Measurements from ENCODE around the gene JAKMIP1.

Gene JAKMIP1

GRCh38 chr4:6200011-6200921 is at the start of gene JAKMIP1:
Gene JAKMIP1 (minus strand): TSS chr4:6200549. CDS start chr4:6112850, 87,699 bp downstream.
- Mint-ChIP-seq H3K4me1 (peaks cover 48% of the 10 kb centered on the region), H3K27ac (ENCODE audit: low read depth) (peak within 1 kb of the TSS; percentile 99), H3K4me3 (peak within 1 kb of the TSS; percentile 91), H3K27me3 (no peaks in the 10 kb centered on the region), H3K9me3 (peaks cover 10% of the 10 kb centered on the region), H3K36me3 (ENCODE audit: insufficient read depth) (peaks cover 23% of the 10 kb centered on the region)
- ATAC-seq (replicated peaks; ENCODE audit: extremely low read depth, poor library complexity, severe bottlenecking) (peak; percentile 34), DNase-seq (ENCODE audit: low spot score in 2 of 2) (peak; percentile 83)

DNA sequence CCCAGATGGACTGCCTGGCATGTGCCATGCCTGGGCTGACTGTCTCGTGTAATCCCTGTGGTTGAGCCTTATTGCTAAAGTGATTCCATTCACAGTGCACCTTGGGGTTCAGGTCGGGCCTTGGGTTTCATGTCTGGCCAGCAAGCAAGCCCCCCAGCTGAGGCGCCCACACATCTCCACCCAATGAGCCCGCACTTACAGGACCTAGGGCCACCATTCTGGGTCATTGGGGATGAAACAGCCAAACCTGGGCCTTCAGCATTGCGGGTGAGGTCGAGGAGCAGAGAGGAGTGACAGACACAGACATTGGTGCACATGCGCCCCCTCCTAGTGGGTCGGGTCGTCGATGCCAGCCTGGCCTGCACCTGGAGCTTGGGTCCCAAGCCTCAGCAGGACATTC is 48.0 kb upstream of the JAKMIP1 start:
- H3K27ac Mint-ChIP-seq (ENCODE audit: low read depth) = no peak overlapping the region
- H3K9me3 Mint-ChIP-seq = peaks cover 6% of the 10 kb centered on the region
- ATAC-seq (replicated peaks; ENCODE audit: extremely low read depth, poor library complexity, severe bottlenecking) (no peak), DNase-seq (ENCODE audit: low spot score in 2 of 2) (no peak)
- no peak overlapping the region for H3K4me3 Mint-ChIP-seq
- H3K27me3 Mint-ChIP-seq = peaks cover 53% of the 10 kb centered on the region
- peaks cover 6% of the 10 kb centered on the region for H3K4me1 Mint-ChIP-seq
- peaks cover 2% of the 10 kb centered on the region for H3K36me3 Mint-ChIP-seq (ENCODE audit: insufficient read depth)

DNA sequence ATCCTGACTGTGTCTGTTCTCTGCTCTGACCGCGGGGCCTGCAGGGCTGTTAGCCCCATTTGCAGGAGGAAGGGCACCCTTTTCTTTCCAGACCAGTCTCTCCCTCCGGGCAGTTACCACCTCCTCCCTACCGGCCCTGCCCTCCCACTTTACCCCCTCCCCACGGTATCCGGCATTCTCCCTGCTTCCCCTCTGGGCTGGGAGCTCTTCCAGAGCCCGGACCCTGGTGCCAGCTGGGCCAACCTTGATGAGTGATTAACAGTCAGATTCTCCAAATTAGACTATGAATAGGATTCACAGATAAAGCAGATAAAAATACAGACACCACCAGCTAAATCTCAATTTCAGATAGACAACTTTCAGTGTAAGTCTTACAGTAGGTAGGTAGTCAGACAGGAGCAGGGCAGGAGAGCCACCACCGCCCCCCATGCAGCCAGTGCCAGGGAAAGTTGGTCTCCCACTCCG is 45.9 kb upstream of the JAKMIP1 start:
- H3K4me1 Mint-ChIP-seq = peaks cover 6% of the 10 kb centered on the region
- peaks cover 65% of the 10 kb centered on the region for H3K27me3 Mint-ChIP-seq

GRCh38 chr4:6245246-6246169 is 45.2 kb upstream of the JAKMIP1 start:
- DNase-seq (ENCODE audit: low spot score in 2 of 2) = no peak
- Mint-ChIP-seq H3K4me3 (no peak overlapping the region), H3K9me3 (peaks cover 6% of the 10 kb centered on the region), H3K27ac (ENCODE audit: low read depth) (no peak overlapping the region), H3K27me3 (peaks cover 65% of the 10 kb centered on the region), H3K4me1 (peaks cover 2% of the 10 kb centered on the region), H3K36me3 (ENCODE audit: insufficient read depth) (peaks cover 4% of the 10 kb centered on the region)
- no peak for ATAC-seq (replicated peaks; ENCODE audit: extremely low read depth, poor library complexity, severe bottlenecking)

More for the DNA sequence above, 45.9 kb upstream of the JAKMIP1 start:
- peaks cover 6% of the 10 kb centered on the region for H3K9me3 Mint-ChIP-seq
- DNase-seq (ENCODE audit: low spot score in 2 of 2) (no peak), ATAC-seq (replicated peaks; ENCODE audit: extremely low read depth, poor library complexity, severe bottlenecking) (no peak)
- H3K27ac Mint-ChIP-seq (ENCODE audit: low read depth) = no peak overlapping the region
- H3K4me3 Mint-ChIP-seq = no peak overlapping the region
- peaks cover 4% of the 10 kb centered on the region for H3K36me3 Mint-ChIP-seq (ENCODE audit: insufficient read depth)

GRCh38 chr4:6242271-6243029 is 42.1 kb upstream of the JAKMIP1 start:
- H3K27ac Mint-ChIP-seq (ENCODE audit: low read depth) = no peak overlapping the region
- peaks cover 49% of the 10 kb centered on the region for H3K27me3 Mint-ChIP-seq
- no peak for DNase-seq (ENCODE audit: low spot score in 2 of 2)

DNA sequence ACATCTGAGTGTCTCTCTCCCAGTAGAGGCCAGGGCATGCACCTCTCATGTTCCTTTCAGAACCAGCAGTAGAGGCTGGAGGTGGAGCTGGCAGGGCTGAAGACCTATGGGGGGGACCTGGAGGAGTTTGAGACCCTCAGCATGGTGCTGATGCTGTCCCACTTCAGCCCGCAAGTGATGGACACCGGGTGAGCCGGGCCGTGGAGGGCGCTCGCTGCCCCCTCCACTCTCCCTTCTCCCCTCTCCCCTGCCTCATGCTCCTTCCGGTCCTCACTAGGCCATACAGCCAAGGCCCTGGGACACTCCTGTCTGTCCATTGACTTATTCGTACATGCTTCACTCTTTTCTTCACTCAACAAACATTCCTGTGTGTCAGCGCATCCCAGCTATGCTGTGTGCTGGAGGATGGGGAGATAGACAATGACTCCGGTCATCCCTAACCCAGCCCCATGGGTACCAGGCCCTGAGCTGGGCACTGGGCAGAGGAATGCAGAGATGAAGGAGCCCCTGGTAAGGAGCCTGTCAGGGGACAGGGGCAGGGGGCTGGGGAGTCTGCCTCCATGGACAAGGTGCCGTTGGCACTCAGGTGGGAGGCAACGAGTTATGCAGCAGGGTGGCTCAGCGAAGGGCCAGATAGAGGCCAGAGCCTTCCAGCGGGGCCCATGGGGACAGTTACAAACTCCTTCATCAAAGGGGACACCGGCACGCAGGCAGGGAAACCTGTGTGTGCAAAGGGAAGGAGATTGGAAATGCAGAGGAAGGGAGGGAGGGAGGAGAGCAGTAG is 40.9 kb upstream of the JAKMIP1 start:
- H3K4me3 Mint-ChIP-seq = no peak overlapping the region
- no peak overlapping the region for H3K27ac Mint-ChIP-seq (ENCODE audit: low read depth)

More at GRCh38 chr4:6242271-6243029, 42.1 kb upstream of the JAKMIP1 start:
- no peak for ATAC-seq (replicated peaks; ENCODE audit: extremely low read depth, poor library complexity, severe bottlenecking)
- peaks cover 4% of the 10 kb centered on the region for H3K36me3 Mint-ChIP-seq (ENCODE audit: insufficient read depth)
- no peaks in the 10 kb centered on the region for H3K4me1 Mint-ChIP-seq
- no peak overlapping the region for H3K4me3 Mint-ChIP-seq
- H3K9me3 Mint-ChIP-seq = peaks cover 6% of the 10 kb centered on the region

GRCh38 chr4:6239968-6240367 is 39.6 kb upstream of the JAKMIP1 start:
- Mint-ChIP-seq H3K27ac (ENCODE audit: low read depth) (no peak overlapping the region), H3K27me3 (peaks cover 27% of the 10 kb centered on the region), H3K9me3 (peaks cover 5% of the 10 kb centered on the region), H3K36me3 (ENCODE audit: insufficient read depth) (peaks cover 4% of the 10 kb centered on the region), H3K4me1 (no peaks in the 10 kb centered on the region), H3K4me3 (no peak overlapping the region)
- DNase-seq (ENCODE audit: low spot score in 2 of 2) (no peak), ATAC-seq (replicated peaks; ENCODE audit: extremely low read depth, poor library complexity, severe bottlenecking) (no peak)

More for the DNA sequence above, 40.9 kb upstream of the JAKMIP1 start:
- DNase-seq (ENCODE audit: low spot score in 2 of 2) (no peak), ATAC-seq (replicated peaks; ENCODE audit: extremely low read depth, poor library complexity, severe bottlenecking) (no peak)
- H3K9me3 Mint-ChIP-seq = peaks cover 6% of the 10 kb centered on the region
- no peaks in the 10 kb centered on the region for H3K4me1 Mint-ChIP-seq
- peaks cover 4% of the 10 kb centered on the region for H3K36me3 Mint-ChIP-seq (ENCODE audit: insufficient read depth)
- H3K27me3 Mint-ChIP-seq = peaks cover 37% of the 10 kb centered on the region

GRCh38 chr4:6239486-6239885 is 39.1 kb upstream of the JAKMIP1 start:
- no peak overlapping the region for H3K4me3 Mint-ChIP-seq

GRCh38 chr4:6236816-6237390 is 36.6 kb upstream of the JAKMIP1 start:
- Mint-ChIP-seq H3K27me3 (no peaks in the 10 kb centered on the region), H3K36me3 (ENCODE audit: insufficient read depth) (no peaks in the 10 kb centered on the region), H3K27ac (ENCODE audit: low read depth) (no peak overlapping the region), H3K4me1 (no peaks in the 10 kb centered on the region), H3K4me3 (no peak overlapping the region), H3K9me3 (no peaks in the 10 kb centered on the region)
- no peak for ATAC-seq (replicated peaks; ENCODE audit: extremely low read depth, poor library complexity, severe bottlenecking)
- no peak for DNase-seq (ENCODE audit: low spot score in 2 of 2)

More at GRCh38 chr4:6239486-6239885, 39.1 kb upstream of the JAKMIP1 start:
- H3K27ac Mint-ChIP-seq (ENCODE audit: low read depth) = no peak overlapping the region
- H3K27me3 Mint-ChIP-seq = peaks cover 22% of the 10 kb centered on the region
- no peak for ATAC-seq (replicated peaks; ENCODE audit: extremely low read depth, poor library complexity, severe bottlenecking)
- H3K9me3 Mint-ChIP-seq = no peaks in the 10 kb centered on the region
- peaks cover 4% of the 10 kb centered on the region for H3K36me3 Mint-ChIP-seq (ENCODE audit: insufficient read depth)
- DNase-seq (ENCODE audit: low spot score in 2 of 2) = no peak
- H3K4me1 Mint-ChIP-seq = no peaks in the 10 kb centered on the region

GRCh38 chr4:6235901-6236640 is 35.7 kb upstream of the JAKMIP1 start:
- Mint-ChIP-seq H3K27ac (ENCODE audit: low read depth) (no peak overlapping the region), H3K9me3 (no peaks in the 10 kb centered on the region), H3K4me3 (no peak overlapping the region), H3K36me3 (ENCODE audit: insufficient read depth) (no peaks in the 10 kb centered on the region), H3K4me1 (no peaks in the 10 kb centered on the region), H3K27me3 (no peaks in the 10 kb centered on the region)
- DNase-seq (ENCODE audit: low spot score in 2 of 2) (no peak), ATAC-seq (replicated peaks; ENCODE audit: extremely low read depth, poor library complexity, severe bottlenecking) (no peak)

DNA sequence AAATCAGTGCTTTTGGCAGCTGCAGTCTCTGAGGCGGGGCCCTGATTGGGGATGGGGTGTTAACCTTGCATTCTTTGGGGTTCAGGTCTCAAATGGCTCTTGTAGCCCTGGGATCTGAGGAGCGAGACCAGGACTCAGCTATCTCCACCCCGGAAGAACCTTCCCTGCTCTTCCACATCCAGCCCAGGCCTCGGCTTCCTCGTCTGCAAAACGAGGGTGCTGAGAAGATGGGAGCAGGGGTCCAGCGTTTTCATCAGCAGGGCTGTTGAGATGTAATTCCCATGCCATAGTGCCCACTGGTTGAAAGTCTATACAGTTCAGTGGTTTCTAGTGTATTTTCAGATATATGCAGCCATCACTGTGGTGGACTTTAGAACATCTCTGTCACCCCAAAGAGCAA is 34.7 kb upstream of the JAKMIP1 start:
- no peak overlapping the region for H3K27ac Mint-ChIP-seq (ENCODE audit: low read depth)
- no peak for DNase-seq (ENCODE audit: low spot score in 2 of 2)
- no peaks in the 10 kb centered on the region for H3K36me3 Mint-ChIP-seq (ENCODE audit: insufficient read depth)
- H3K4me1 Mint-ChIP-seq = no peaks in the 10 kb centered on the region
- no peaks in the 10 kb centered on the region for H3K27me3 Mint-ChIP-seq
- no peak for ATAC-seq (replicated peaks; ENCODE audit: extremely low read depth, poor library complexity, severe bottlenecking)
- no peaks in the 10 kb centered on the region for H3K9me3 Mint-ChIP-seq
- H3K4me3 Mint-ChIP-seq = no peak overlapping the region

Data from central memory CD8-positive, alpha-beta T cell (primary cell).